ENCODE measurements around the gene S100A16.

S100A16 gene

DNA sequence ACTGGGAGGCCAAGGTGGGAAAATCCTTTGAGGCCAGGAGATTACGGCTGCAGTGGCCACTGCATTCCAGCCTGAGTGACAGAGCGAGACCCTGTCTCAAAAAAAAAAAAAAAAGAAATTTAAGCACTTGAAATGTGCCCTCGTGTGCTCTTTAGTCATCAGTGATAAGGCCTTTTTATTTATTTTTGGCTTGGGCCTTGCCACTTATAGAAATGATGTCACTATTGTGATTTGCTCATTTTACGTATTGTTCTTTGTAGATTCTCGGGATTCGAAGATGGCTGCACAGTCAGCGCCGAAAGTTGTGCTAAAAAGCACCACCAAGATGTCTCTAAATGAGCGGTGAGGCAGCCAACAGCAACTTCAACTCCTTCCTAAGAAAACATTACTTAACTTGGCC, 23.4 kb upstream of the S100A16 start:
- no peak for DNase-seq (ENCODE audit: low spot score)

DNA sequence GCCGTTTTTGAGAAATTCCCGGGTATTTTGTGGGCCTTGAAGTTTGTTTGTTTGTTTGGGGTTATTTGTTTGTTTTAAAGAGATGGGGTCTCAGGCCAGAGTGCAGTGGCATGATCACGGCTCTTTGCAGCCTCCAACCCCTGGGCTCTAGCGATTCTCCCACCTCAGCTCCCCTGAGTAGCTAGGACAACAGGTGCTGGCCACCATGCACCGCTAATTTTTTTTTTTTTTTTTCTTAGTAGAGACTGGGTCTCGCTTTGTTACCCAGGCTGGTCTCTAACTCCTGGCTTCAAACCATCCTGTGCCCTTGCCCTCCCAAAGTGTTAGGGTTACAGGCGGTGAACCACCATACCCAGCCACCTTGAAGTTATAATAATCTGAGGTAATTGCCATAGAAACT, 22.9 kb upstream of the S100A16 start:
- DNase-seq (ENCODE audit: low spot score), result no peak

DNA sequence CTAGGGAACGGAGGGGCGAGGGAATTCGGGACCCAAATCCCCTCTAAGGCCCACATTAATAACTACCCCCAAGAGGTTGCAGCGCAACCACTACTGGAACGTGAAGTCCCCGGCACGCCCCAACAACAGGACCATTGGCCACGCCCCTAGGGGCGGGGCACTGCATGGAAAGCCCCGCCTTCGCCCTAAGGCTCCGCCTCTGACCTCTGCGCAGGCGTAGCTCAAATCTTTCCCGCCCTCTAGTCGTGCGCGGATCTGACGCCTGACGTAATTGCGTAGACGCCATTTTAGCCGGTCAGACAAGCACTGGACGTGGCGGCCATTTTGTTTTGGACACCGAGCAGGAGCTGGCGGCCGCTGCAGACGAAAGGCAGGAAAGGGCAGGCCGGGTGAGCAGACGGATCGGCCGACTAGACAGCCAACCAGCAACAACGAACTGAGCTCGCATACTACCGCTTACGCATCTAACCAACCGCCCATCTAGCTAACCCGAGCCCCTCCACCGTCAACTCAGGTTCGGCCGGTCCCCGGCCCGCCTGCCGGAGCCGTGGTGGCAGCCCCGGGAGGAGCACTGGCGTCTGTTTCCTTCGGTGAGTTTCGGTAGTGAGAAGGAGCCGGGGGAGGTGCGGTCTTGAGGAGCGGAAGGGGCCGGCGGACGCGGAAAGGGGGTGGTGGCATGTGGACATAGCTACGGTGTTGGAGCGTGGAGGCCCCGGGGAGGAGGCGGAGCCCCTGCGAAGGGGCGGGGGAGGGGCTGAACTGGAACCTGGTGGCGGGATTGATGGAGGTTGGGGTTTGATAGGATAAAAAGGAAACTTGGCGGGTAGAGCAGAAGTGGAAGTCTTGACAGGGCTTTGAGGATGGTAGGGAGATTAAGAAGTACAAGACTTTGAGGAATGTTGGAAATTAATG, 21.1 kb upstream of the S100A16 start, which contains the start of gene CHTOP:
CHTOP (plus strand) TSS at position 313 of the 912 bp plus-strand sequence. CDS start 2,523 bp downstream, outside the sequence.
- DNase-seq (ENCODE audit: low spot score), result peak; percentile 98

DNA sequence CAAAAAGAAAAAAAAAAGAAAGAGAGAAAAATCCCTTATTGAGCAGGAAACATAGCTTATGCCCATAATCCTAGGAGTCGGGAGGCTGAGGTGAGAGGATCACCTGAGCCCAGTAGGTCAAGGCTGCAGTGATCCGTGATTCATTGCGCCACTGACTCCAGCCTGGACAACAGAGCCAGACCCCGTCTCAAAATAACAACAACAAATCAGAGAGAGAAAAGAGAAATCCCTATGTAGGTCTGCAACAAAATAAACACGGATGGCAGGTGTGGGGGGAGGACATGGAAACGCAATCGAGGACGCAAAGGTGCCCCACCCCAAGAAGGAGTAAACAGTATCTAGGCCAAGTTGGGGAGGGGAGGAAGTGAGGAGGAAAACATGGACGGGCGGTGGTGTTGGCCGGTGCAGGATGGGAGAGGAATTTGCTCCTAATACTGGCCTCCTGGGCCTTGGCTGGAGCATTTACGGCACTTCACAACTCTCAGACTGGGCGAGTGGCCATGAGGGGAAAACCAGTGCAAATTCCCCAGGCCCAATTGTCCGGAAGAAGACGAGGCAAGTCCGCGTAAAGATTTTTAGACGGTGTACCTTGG, 20.3 kb upstream of the S100A16 start:
- DNase-seq (ENCODE audit: low spot score), result no peak

DNA sequence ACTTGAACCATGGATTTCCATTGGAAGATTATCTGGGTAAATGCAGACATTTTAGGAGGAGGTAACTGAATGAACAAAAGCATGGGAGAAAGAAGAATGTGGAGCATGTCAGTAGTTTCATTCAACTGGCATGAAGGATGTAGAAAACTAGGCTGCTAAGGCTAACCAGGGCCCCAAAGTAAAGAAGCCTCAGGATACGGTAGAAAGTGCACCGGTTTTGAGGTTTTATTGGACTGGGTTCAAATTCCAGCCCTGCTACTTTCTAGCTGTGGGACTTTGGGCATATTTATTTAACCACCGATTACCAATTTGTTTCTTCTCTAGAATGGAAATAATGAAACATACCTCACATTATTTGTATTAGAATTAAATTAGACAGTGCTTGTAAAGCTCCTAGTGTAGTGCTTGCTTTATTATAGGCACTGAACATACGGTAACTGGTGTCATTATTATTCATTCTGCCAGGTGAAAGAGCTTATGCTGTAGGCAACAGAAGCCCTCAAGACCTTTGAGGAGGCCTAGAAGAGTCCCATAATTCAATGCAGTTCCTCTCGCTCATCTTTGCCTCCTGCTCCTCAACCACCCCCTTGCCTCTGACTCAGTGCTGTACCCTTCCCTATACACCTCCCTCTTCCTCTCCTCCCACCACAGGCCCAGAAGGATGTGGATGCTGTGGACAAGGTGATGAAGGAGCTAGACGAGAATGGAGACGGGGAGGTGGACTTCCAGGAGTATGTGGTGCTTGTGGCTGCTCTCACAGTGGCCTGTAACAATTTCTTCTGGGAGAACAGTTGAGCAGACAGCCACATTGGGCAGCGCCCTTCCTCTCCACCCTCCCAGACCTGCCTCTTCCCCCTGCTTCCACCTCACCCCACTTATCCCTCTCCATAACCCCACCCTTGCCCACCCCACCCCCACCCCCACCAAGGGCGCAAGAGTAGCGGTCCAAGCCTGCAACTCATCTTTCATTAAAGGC, 18.4 kb upstream of the S100A16 start:
- DNase-seq (ENCODE audit: low spot score), result no peak

DNA sequence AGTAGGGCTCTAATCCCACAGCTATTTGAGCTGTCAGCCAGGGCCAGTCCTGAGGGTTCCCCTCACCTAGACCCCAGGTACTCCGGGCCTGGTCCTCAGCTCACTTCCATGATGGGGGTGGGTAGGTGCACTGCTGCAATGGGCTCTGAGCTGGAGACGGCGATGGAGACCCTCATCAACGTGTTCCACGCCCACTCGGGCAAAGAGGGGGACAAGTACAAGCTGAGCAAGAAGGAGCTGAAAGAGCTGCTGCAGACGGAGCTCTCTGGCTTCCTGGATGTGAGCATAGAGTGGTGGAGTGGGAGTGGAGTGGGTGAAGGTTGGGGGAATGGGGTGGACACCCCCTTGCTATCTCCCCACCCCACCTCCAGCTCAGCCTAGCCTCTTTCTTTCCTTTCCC, 17.4 kb upstream of the S100A16 start:
- no peak for DNase-seq (ENCODE audit: low spot score)

DNA sequence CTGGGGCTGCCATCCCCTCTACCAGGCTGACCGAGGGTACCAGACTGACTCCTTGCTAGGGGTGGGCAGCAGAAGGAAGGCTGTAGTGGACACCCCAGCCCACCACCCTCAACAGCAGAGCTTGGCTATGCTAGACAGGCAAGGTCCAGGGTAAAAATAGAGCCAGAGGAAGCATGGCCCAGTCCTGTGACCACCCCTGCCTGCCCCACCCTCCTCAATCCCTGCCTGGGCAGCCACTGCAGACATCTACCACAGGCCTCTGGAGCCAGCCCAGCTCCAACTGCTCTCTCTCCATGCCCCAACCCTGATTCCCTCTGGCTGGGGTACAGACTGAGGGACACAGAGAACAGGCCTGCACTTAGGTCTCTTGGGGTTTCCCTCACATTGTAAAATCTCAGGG, 17.0 kb upstream of the S100A16 start:
- DNase-seq (ENCODE audit: low spot score), result no peak

DNA sequence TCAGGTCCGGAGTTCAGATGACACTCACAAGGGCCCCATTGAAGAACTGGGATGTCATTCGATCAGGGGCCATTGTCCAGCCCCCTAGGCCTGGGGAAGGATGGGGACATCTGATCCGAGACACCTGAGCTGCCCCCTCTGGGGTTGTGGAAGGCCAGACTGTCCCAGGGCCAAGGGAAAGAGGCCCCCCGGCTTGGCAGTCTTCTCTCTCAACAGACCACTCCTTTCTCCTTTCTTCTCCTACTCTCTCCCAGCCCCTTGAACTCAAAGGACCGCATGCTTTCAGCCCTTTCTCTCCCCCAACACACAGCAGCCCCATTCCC, 16.4 kb upstream of the S100A16 start:
- DNase-seq (ENCODE audit: low spot score), result no peak

DNA sequence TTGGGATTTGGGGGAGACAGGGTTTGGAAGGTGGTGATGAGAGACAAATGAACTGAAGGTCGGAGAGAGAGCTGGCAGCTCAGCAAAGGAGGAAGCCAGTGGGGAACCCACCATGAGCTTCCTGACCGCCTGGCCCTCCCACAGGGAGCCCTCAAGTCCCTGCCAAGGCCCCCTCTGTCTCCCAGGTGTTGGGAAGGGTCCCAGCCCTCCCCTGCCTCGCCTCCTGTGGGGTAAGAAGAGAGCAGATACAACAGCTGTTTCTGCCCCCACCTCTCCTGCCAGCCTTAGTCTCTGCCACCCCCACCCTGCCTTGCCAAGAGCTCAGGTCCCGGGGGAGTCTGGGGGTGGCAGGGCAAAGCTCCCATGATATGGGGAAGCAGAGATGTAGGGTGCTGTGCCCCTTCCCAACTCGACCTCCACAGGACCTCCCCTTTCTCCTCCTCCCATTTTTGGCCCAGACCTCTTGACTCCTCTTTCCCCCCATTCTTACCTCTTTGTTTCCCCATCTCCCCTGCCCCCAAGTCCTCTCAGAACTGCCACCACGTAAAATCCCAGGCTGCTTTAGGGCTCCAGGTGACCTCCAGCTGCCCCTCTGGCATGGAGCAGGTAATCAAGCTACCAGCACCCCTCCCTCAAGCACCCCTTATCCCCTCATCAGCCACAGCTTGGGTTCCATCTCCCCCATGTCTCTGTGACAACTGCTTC, 15.9 kb upstream of the S100A16 start:
- DNase-seq (ENCODE audit: low spot score), result no peak

DNA sequence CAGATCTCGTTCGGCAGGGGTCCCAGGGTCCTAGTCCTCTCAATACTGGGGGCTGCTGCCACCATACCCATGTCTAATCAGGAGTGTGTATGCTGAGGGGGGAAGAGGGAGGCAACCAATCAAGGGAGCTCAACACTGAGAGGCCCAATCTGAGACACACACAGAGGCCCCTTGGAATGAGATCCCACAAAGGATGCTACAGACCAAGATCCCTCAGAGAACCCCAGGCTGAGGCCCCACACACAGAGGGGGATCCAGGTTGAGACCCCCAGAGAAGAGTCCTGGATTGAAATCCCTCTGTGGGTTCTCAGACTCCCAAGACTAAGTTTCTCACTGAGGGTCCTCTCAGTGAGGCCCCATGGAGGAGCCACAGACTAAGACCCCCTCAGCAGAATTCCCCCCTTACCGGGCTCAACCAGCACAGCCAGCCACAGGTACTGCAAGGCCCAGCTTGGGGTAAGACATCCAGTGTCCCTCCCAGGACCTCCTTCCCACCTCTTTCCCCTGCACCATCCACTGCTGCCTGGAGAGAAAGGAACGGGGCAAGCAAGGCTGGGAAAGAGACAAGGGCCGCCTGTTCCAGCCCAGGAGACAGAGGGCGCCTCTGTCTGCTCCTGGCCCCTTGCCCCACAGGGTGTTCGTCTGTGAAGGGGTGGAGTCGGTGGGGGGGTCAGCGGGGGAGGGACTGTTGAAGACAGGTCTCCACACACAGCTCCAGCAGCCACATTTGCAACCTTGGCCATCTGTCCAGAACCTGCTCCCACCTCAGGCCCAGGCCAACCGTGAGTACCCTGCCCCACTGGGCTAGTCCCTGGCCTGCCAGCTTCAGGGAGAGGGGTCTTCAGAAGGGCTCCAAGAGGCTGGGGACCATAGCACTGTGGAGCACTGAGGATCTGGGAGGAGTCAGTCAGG, 15.0 kb upstream of the S100A16 start, which contains the start of gene S100A1:
S100A1 (plus strand) TSS at position 720 of the 912 bp plus-strand sequence. CDS start 2,088 bp downstream, outside the sequence.
- no peak for DNase-seq (ENCODE audit: low spot score)

DNA sequence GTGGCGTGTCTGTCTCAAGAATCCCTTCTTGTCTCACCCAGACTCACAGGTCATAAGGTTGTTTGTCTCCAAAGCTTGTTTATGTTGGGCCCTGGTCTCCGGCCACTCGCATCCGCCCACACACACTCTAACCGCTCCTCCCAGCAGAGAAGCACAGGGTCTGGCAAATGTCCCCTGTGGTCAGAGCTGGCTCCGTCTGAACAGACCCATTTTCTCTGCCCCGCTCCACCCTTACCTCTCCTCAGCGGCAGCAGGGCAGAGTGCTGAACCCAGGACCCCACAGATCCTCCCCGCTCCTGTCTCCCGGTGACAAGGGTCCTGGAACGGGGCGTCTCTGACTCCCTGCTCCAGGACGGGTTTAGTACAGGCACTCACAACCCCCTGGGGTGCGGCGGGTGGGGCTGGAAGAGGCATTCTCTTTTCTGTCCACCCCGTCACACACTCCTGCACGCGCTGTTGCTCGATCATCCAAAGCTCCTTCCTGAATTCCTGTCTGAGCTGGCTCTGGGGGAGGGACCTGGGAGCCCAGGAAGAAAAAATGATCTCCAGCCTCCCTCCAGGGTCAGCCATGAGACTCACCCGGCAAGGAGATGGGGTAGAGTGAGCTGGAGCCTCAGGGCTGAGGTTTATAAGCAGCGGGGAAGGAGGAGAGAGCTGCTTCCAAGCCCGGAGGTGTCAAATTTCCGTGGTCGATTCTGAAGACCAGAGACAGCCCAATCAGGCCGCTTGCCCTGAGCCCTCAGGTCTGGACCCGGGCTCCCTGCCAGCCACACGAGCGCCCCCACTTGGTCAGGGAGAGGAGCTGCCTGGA, 14.2 kb upstream of the S100A16 start, which contains the start of gene S100A13:
S100A13 (minus strand) TSS at position 602 of the 811 bp plus-strand sequence. CDS start 1,033 bp downstream, outside the sequence.
- DNase-seq (ENCODE audit: low spot score), result peak; percentile 89

DNA sequence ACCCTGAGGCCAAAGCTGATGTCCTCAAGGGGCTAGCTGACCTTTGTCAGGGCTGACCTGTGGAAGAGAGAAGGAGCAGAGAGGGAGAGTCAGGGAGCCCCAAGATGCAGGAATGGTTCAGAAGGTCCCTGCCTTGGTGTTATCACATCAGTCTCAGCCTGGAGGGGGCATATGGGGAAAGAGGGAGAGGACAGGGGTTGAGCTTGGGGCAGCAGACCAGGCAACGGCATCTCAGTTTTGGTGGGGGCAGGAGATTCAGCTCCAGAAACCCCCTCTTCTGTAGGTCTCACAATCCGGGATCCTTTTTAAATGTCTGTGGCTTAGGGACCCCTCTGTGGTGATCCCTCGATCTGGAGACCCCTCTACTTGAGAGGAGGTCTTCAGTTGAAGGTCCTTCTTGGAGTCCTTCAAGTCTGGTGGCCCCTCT, 13.6 kb upstream of the S100A16 start:
- no peak for DNase-seq (ENCODE audit: low spot score)

DNA sequence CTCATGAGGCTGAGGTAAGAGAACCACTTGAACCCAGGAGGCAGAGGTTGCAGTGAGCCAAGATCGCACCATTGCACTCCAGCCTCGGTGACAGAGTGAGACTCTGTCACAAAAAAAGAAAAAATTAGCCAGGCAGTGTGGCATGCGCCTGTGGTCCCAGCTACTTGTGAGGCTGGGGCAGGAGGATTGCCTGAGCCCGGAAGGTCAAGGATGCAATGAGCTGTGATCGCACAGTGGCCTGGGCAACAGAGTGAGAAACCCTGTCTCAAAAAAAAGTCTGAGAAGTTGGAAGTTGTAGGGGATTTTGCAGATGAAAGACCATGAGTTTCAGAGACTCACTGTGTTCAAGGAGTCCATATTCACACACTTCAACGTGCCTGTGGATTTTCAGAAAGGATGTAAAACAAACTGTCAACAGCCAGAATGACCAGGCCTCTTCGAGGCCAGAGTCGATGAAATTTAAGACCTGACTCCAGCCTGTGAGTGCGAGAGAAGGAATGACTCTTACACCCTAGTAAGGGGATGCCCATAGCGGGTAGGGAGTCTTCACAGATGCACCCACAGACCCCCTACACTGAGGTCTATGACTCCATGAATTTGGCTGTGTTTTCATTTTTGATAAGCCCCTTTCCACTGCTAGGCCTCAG, 12.2 kb upstream of the S100A16 start:
- no peak for DNase-seq (ENCODE audit: low spot score)

DNA sequence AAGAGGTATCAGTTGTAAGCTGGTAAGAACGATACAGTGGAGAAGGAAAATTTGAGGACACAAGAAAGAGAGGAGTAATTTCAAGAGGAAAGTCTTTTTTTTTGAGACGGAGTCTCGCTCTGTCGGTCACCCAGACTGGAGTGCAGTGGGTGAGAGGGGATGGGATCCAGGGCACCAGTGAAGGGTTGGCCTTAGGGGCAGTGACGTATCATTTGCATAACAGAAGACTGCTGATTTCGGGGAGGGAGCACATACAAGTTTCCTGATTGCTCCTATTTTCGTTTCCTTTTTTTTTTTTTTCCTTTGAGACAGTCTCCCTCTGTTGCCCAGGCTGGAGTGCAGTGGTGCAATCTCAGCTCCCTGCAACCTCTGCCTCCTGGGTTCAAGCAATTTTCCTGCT, 10.2 kb upstream of the S100A16 start:
- DNase-seq (ENCODE audit: low spot score), result no peak

DNA sequence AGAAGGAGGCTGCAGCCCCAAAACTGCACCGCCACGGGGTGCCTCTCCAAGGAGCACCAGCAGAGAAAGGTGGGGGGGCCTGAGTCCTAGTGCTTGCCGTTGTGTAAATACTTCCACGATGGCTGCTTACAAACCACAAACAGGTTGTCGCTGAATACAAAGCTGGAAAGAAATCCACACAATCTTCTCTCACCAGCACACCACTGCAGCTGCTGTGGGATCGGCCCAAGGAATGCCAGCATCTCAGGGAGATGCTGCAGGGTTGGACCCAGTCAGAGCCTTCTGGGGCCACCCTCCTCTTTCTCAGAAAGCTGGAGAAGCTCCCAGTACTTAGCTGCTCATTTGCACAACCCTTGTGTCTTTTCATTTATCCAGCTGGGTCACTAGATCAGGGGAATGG, 6.2 kb upstream of the S100A16 start:
- DNase-seq (ENCODE audit: low spot score), result no peak

DNA sequence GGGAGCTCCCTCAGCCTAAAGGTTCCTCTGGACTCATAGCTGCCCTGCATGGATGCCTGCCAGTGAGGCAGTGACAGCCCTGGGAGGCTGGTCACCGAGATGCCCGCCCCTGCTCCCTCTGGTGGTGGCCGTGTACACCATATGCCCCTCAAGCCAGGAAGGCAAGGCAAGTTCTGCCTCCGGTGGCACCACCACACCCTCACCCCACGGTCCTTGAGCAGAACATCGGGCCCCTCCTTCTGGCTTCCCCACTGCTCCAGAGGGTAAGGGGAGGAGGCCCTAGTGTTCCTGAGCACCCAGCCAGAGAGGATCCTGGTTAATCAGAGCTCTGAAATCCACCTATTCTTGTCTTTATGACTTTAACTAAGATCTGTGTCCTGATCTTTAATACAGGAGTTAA, 4.7 kb upstream of the S100A16 start:
- peak; percentile 80 for DNase-seq (ENCODE audit: low spot score)

DNA sequence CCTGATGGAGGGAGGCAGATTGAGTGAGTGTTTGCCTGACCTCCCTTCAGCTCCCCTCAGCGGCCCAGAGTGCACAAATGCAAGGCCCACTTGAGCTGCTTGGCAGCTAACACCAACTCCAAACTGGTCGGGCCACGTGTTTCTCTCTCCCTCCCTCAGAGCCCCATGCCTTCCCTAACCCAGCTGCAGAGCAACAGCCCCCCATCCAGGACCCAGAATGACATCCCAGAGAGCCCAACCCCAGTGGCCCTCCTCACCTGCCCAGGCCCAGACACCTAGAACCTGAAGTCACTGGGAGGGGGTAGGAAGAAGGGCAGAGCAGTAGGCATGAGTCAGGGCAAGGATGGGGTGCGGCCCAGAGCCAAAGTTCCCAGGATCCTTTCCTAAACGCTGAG, 4.0 kb upstream of the S100A16 start:
- no peak for DNase-seq (ENCODE audit: low spot score)

DNA sequence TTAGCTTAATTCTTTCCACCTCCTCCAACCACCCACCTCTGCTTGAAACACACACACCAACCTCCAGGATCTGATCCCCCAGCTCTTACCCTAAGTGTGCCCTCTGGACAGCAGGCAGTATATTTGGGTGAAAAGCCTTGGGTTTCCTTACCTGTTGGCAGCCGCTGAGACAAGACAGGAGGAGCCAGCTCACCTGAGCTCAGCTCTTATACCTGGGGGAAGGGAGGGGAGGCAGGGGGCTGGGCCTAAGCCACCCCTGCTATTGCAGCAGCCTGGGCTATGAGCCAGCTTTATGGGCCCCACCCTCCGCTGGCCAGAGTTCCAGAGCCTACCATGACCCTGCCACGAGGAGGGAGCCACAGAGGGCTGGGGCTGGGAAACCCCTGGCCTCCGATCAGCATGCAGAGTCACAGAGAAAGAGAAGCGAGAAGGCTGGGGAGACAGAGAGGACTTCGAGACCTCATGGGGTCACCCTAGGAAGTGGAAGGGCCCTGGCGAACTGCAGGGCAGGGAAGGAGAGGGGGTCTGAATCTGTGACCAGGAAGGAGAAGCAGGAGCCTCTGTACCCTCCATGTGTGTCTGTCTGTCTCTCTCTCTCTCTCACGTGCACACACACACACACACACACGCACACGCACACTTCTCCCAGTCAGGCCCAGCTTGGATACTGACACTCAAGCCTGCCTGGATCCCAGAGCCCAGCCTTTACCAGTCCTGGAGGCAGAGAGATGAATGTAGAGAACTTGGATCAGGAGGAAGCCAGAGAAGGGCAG, 3.4 kb upstream of the S100A16 start, which contains the start of gene S100A14:
S100A14 (minus strand) TSS at position 182 of the 773 bp plus-strand sequence. CDS start 467 bp downstream, outside the sequence.
- no peak for DNase-seq (ENCODE audit: low spot score)
